Transverse colon (tissue), 4 donors: ENCODE results near the gene DNASE1L3. TPM values are rescaled to one million over a fixed set of nuclear protein-coding genes. Genes with fewer than 3 reads are reported as not detected.

Source experiments
- DNase-seq: peaks from one replicate; pipeline ENCODE4 v3.0.0-alpha.2; 2019
- H3K27ac ChIP-seq, 4 donors: fragments of 200-600 bp; sonication (generic); 2 replicates each; pipeline ENCODE4 v1.5.1; 2016 to 2018; ENCODE audit warnings: inconsistent platforms in 4 of 4
- H3K27me3 ChIP-seq: fragments of 200-600 bp; sonication (generic); 2 replicates; pipeline ENCODE4 v1.5.1; 2017; ENCODE audit warnings: inconsistent platforms
- H3K36me3 ChIP-seq, 4 donors: fragments of 200-600 bp; sonication (generic); 2 replicates each; pipeline ENCODE4 v1.5.1; 2017 to 2019; ENCODE audit warnings: inconsistent platforms in 4 of 4
- H3K4me1 ChIP-seq, 4 donors: fragments of 200-600 bp; sonication (generic); 2 replicates each; pipeline ENCODE4 v1.5.1; 2017 to 2020; ENCODE audit warnings: inconsistent platforms in 4 of 4
- H3K4me3 ChIP-seq, 4 donors: fragments of 200-600 bp; sonication (generic); 1 replicate in 1 of 4; 2 replicates in 3 of 4; pipeline versions ENCODE4 v1.5.1 to v1.6.1; 2017 to 2019; ENCODE audit warnings: inconsistent platforms in 4 of 4
- H3K9me3 ChIP-seq, 2 donors: fragments of 200-600 bp; sonication (generic); 2 replicates each; pipeline ENCODE4 v1.5.1; 2017 to 2019; ENCODE audit warnings: inconsistent platforms in 2 of 2
- EP300 ChIP-seq: sonication (generic); formaldehyde crosslinking; IDR thresholded peaks from one replicate; pipeline ENCODE4 v1.6.1; 2017; ENCODE audit warnings: antibody characterized with exemption, low read depth
- POLR2A ChIP-seq: fragments of 450-650 bp; IDR thresholded peaks from one replicate; pipeline ENCODE4 v1.6.1; 2016; ENCODE audit warnings: antibody characterized with exemption, mild to moderate bottlenecking, moderate library complexity
- POLR2AphosphoS5 ChIP-seq, 3 donors: sonication (generic); formaldehyde crosslinking; IDR thresholded peaks; one replicate each; pipeline ENCODE4 v1.6.1; 2016; ENCODE audit warnings: antibody characterized with exemption in 3 of 3
- WGBS, 2 donors: methylation state at CpG; one replicate each; pipeline ENCODE4 v1.1.5; 2018; ENCODE audit warnings: low coverage in 1 of 2; 5-methylcytosine and 5-hydroxymethylcytosine counted together
- in situ Hi-C, 4 donors: fragments of 200-750 bp; cut with MboI; loops; one replicate each; pipeline versions ENCODE4 v1.15.0 to v1.15.1; 2017; ENCODE audit warnings: low sequenced_read_pairs in 3 of 4, low pct_ligation_motif_present in 1 of 4, low pct_unique_long_range_greater_than_20kb in 1 of 4
- intact Hi-C: fragments of 100-400 bp; cut with DNase I; formaldehyde crosslinking; loops from one replicate; pipeline ENCODE4 v1.15.1; 2023; ENCODE audit warnings: low total_unique reads
- total RNA-seq, 4 donors: library from RNA; depleted of rRNA; stranded (reverse); fragments of >200 nt; gene quantifications; one replicate each; pipeline ENCODE4 v1.1.0, GENCODE V29; 2016
- TF ChIP-seq, protein P1 (sequence below), 5 experiments: fragments of 200-600 bp in 3 of 5; fragments of 450-650 bp in 2 of 5; sonication (generic) in 3 of 5; IDR thresholded peaks; 1 replicate in 2 of 5; 2 replicates in 3 of 5; pipeline ENCODE4 v1.5.1; 2016 to 2017; ENCODE audit warnings: antibody characterized with exemption in 5 of 5, inconsistent platforms in 3 of 5, mild to moderate bottlenecking in 2 of 5, moderate library complexity in 1 of 5

The DNASE1L3 gene
- total RNA-seq, 4 donors from 2014 or later: 1.9 to 6.8 (median 3.6) TPM

DNA sequence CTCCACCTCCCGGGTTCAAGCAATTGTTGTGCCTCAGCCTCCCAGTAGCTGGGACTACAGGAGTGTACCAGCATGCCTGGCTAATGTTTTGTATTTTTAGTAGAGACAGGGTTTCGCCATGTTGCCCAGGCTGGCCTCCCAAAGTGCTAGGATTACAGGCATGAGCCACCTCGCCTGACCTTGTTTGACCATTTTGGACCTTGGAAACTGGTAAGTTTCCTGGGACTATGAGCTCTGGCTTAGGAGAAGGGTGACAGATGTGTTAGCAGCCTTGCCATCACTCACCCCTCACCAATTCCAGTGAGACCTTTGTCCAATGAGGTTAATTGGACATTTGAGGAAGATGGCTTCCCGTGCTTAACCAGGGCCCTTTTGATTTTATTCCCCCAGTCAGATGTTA lies 19.9 kb downstream of the DNASE1L3 start:
- H3K27me3 ChIP-seq: no peaks in the 10 kb centered on the region
- no peaks in the 10 kb centered on the region for H3K36me3 ChIP-seq
- intact Hi-C loops (no loop called here), in situ Hi-C loops (loop anchor here in 1 of 4 donors (25.0 kb wide), 1 partner anchor 221 kb away; no protein-coding TSS in a partner anchor)
- 60 to 93% methylated on average over 1 to 4 of the region's 4 CpGs for WGBS, 2 donors
- H3K27ac ChIP-seq: no peak overlapping the region
- TF ChIP-seq EP300: no peak
- DNase-seq: no peak
- H3K9me3 ChIP-seq: no peaks in the 10 kb centered on the region
- no peak overlapping the region for H3K4me3 ChIP-seq
- H3K4me1 ChIP-seq: peaks cover 0 to 7% (median 0%) of the 10 kb centered on the region in 4 donors

DNA sequence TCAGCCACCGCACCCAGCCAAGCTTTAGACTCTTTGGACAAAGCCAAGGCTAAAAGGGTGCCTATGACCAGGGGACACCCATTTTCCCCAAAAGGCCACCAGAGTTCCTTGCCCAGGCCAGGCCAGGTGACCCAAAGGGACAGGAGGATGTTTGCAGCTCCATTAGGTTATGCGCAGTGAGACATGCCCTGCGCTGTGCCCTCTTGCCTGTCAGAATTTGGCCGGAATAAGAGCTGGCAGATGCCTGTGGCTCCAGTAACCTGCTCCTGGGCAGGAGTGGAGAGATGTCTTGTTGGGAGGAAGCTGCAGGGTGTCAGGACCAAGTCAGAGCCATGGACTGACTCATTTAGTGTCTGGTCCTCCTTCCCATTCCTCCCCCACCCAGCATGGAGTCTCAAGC lies 20.5 kb downstream of the DNASE1L3 start:
- WGBS, 2 donors: 100% methylated on average over 4 of the region's 4 CpGs; no CpG with 5 or more reads in 1 of the 2 donors
- in situ Hi-C loops: loop anchor here in 1 of 4 donors (25.0 kb wide), 1 partner anchor 222 kb away; no protein-coding TSS in a partner anchor
- intact Hi-C loops: no loop called here
- no peak for TF ChIP-seq POLR2A
- no peak for TF ChIP-seq POLR2AphosphoS5 (IDR thresholded peaks at IDR 0.05)
- TF ChIP-seq, protein P1, sequence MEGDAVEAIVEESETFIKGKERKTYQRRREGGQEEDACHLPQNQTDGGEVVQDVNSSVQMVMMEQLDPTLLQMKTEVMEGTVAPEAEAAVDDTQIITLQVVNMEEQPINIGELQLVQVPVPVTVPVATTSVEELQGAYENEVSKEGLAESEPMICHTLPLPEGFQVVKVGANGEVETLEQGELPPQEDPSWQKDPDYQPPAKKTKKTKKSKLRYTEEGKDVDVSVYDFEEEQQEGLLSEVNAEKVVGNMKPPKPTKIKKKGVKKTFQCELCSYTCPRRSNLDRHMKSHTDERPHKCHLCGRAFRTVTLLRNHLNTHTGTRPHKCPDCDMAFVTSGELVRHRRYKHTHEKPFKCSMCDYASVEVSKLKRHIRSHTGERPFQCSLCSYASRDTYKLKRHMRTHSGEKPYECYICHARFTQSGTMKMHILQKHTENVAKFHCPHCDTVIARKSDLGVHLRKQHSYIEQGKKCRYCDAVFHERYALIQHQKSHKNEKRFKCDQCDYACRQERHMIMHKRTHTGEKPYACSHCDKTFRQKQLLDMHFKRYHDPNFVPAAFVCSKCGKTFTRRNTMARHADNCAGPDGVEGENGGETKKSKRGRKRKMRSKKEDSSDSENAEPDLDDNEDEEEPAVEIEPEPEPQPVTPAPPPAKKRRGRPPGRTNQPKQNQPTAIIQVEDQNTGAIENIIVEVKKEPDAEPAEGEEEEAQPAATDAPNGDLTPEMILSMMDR (IDR thresholded peaks at IDR 0.05): no peak
- no peak for TF ChIP-seq EP300
- H3K4me3 ChIP-seq: no peak overlapping the region
- no peaks in the 10 kb centered on the region for H3K9me3 ChIP-seq
- H3K27me3 ChIP-seq: no peaks in the 10 kb centered on the region
- no peaks in the 10 kb centered on the region for H3K36me3 ChIP-seq
- H3K27ac ChIP-seq: no peak overlapping the region
- peaks cover 0 to 7% (median 0%) of the 10 kb centered on the region in 4 donors for H3K4me1 ChIP-seq
- no peak for DNase-seq

DNA sequence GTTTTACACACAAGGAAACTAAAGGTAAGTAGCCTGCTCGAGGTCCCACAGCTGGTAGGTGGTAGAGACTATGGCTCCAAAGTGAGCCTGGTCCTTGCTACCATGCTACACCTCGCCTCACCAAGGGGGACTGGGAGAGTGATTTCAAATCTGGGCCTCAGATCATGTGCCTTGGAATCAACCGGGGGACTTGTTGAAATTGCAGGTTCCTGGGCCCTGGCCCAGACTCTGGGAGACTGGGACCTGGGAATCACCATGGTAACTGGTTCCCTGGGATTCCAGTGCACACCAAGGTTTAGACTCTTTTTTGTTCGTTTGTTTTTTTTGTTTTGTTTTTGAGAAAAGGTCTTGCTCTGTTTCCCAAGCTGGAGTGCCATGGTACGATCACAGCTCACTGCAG lies 21.1 kb downstream of the DNASE1L3 start:
- intact Hi-C loops: no loop called here

DNA sequence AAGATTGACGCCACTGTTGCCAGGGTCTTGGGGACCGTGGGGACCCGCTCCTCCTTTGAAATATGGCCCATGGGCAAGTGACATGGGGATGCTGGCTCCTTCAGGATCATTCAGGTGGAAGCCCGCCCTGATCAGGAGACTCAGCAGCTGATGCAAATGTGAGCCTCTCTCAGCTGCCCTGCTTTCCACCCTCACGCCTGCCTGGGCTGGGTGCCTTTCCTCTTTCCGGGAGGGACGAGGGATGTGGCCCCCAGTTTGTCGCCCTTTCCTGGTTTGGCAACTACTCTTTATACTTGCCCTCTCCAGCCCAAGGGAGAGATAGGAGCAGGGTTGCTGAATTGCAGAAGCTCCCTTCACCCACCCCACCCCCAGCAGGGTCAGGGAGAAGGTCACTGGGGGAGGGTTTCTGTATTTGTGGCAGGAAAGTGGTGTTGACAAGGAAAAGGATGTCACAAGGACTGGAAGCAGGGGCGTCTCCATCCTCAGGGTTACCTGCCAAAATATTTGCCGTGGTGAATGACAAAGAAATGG lies 21.8 kb downstream of the DNASE1L3 start:
- DNase-seq: no peak
- intact Hi-C loops (no loop called here), in situ Hi-C loops (loop anchor here in 3 of 4 donors (5.0 to 25.0 kb wide), 3 partner anchors 113 to 336 kb away; no protein-coding TSS in a partner anchor)
- 50 to 74% methylated on average over 1 to 10 of the region's 10 CpGs for WGBS, 2 donors
- H3K4me1 ChIP-seq: peaks cover 0 to 7% (median 0%) of the 10 kb centered on the region in 4 donors
- no peaks in the 10 kb centered on the region for H3K27me3 ChIP-seq
- no peaks in the 10 kb centered on the region for H3K9me3 ChIP-seq
- H3K4me3 ChIP-seq: no peak overlapping the region
- TF ChIP-seq POLR2AphosphoS5 (IDR thresholded peaks at IDR 0.05) (no peak), EP300 (no peak), POLR2A (no peak)
- TF ChIP-seq, protein P1 (IDR thresholded peaks at IDR 0.05): no peak
- no peak overlapping the region for H3K27ac ChIP-seq
- no peaks in the 10 kb centered on the region for H3K36me3 ChIP-seq

More for the DNA sequence above, 21.1 kb downstream of the DNASE1L3 start:
- Histone ChIP-seq H3K4me1 (peaks cover 0 to 7% (median 0%) of the 10 kb centered on the region in 4 donors), H3K4me3 (no peak overlapping the region), H3K36me3 (no peaks in the 10 kb centered on the region), H3K27ac (no peak overlapping the region), H3K9me3 (no peaks in the 10 kb centered on the region), H3K27me3 (no peaks in the 10 kb centered on the region)
- WGBS, 2 donors: 73 to 79% methylated on average over 2 to 5 of the region's 5 CpGs
- in situ Hi-C loops: loop anchor here in 3 of 4 donors (5.0 to 25.0 kb wide), 3 partner anchors 113 to 335 kb away; no protein-coding TSS in a partner anchor
- TF ChIP-seq POLR2AphosphoS5 (IDR thresholded peaks at IDR 0.05) (no peak), POLR2A (no peak), EP300 (no peak)
- TF ChIP-seq, protein P1 (IDR thresholded peaks at IDR 0.05): no peak
- no peak for DNase-seq
